Measurements from ENCODE around the gene RLN3.

GRCh38 chr19:13980340-13980739 is 47.6 kb upstream of the RLN3 start:
- no peak for TF ChIP-seq YY1 (IDR thresholded peaks at IDR 0.05)
- TF ChIP-seq ZBTB33 (IDR thresholded peaks at IDR 0.05) = no peak
- TF ChIP-seq, protein P1, sequence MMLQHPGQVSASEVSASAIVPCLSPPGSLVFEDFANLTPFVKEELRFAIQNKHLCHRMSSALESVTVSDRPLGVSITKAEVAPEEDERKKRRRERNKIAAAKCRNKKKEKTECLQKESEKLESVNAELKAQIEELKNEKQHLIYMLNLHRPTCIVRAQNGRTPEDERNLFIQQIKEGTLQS (IDR thresholded peaks at IDR 0.05) = no peak

Measured in liver (tissue), 2 donors.